ENCODE data around the gene C6orf47. TPM values are rescaled to one million over a fixed set of nuclear protein-coding genes. Genes with fewer than 3 reads are reported as not detected.
A peak's percentile ranks its signal among the peaks of the same experiment; 100 is the strongest.

C6orf47 gene
- total and polyA plus RNA-seq, 2 of the 13 experiments (the other 11 are each of a cell fraction or from before 2014, with no cell fraction given): 1.7 to 18.1 TPM

GRCh38 chr6:31663961-31664789, 3.6 kb upstream of the C6orf47 start (continued):
- TF ChIP-seq ZNF616 (CRISPR knock-in tag; IDR thresholded peaks at IDR 0.05; ENCODE audit: low read depth) (0 out of 2 replicates have a peak, but pooled peaks have one; percentile 34), MXD4 (CRISPR knock-in tag; IDR thresholded peaks at IDR 0.05) (no peak), ZMYM4 (CRISPR knock-in tag; IDR thresholded peaks at IDR 0.05) (no peak), ARNT (IDR thresholded peaks at IDR 0.05) (no peak), PRPF4 (IDR thresholded peaks at IDR 0.05; ENCODE audit: low read depth, low read length, poor library complexity, severe bottlenecking) (no peak), TRIM22 (IDR thresholded peaks at IDR 0.05) (no peak), TRAFD1 (CRISPR knock-in tag; IDR thresholded peaks at IDR 0.05; ENCODE audit: borderline replicate concordance) (no peak), MED13 (CRISPR knock-in tag; IDR thresholded peaks at IDR 0.05) (no peak), HOXA9 (CRISPR knock-in tag; IDR thresholded peaks at IDR 0.05; ENCODE audit: borderline replicate concordance) (no peak), CREB3 (CRISPR knock-in tag; IDR thresholded peaks at IDR 0.05) (no peak), ZNF235 (CRISPR knock-in tag; IDR thresholded peaks at IDR 0.05; ENCODE audit: borderline replicate concordance) (no peak), SIX1 (CRISPR knock-in tag; IDR thresholded peaks at IDR 0.05; ENCODE audit: borderline replicate concordance) (no peak), KLF13 (CRISPR knock-in tag; IDR thresholded peaks at IDR 0.05) (no peak), ARHGAP35 (CRISPR knock-in tag; IDR thresholded peaks at IDR 0.05; ENCODE audit: borderline replicate concordance) (no peak), DRAP1 (CRISPR knock-in tag; IDR thresholded peaks at IDR 0.05) (no peak), ZNF281 (CRISPR knock-in tag; IDR thresholded peaks at IDR 0.05; ENCODE audit: borderline replicate concordance) (no peak), ETV6 (CRISPR knock-in tag; conservative IDR thresholded peaks at IDR 0.05) (no peak; the same call in 1 of the 2 replicates), SP4 (CRISPR knock-in tag; IDR thresholded peaks at IDR 0.05) (no peak; the same call in 1 of the 2 replicates), ZKSCAN1 (IDR thresholded peaks at IDR 0.05; ENCODE audit: low read length) (no peak), MTA1 (CRISPR knock-in tag; IDR thresholded peaks at IDR 0.05; ENCODE audit: borderline replicate concordance) (no peak; the same call in 1 of the 2 replicates), ZNF547 (CRISPR knock-in tag; IDR thresholded peaks at IDR 0.05) (peak; percentile 23; the same call in 1 of the 2 replicates), ZNF337 (CRISPR knock-in tag; IDR thresholded peaks at IDR 0.05; ENCODE audit: borderline replicate concordance, low read depth) (0 out of 2 replicates have a peak, but pooled peaks have one; percentile 47), YY1 (IDR thresholded peaks at IDR 0.05; ENCODE audit: insufficient read depth, insufficient replicate concordance, low read depth, low read length) (no peak)

Measured in HepG2 (cell line).